Subcutaneous adipose tissue (tissue), 4 donors: Measurements from ENCODE around the gene CEP170. TPM values are rescaled to one million over a fixed set of nuclear protein-coding genes. Genes with fewer than 3 reads are reported as not detected.

Experiments used
- CTCF ChIP-seq: fragments of 450-650 bp; IDR thresholded peaks from one replicate; pipeline ENCODE4 v1.5.1; 2016; ENCODE audit warnings: low read depth, mild to moderate bottlenecking, control low read depth, antibody characterized with exemption, moderate library complexity
- total RNA-seq, 4 donors: library from RNA; depleted of rRNA; stranded (reverse); fragments of >200 nt; gene quantifications; one replicate each; pipeline ENCODE4 v1.1.0, GENCODE V29; 2016

The CEP170 gene
- total RNA-seq, 4 donors from 2014 or later, result 49.7 to 136 (median 64.0) TPM

DNA sequence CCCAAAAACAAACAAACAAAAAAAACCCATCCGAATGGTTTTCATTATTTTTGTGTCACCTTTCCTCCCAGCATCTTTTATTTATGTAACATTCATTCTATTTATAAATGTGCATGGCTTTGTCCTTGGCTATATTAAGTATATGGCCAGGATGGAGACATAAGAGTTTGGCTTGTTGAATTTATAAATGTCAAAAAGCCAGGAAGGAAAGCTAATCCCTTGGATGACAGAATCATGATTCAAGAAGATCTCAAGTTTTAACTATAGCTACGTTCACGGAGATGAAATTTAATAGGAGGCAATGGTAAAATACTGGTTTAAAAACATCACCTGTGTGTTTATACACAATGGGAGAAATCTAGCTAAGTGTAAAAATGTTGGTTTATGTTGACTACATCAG is 5.0 kb downstream of the CEP170 start:
- TF ChIP-seq CTCF, result no peak

DNA sequence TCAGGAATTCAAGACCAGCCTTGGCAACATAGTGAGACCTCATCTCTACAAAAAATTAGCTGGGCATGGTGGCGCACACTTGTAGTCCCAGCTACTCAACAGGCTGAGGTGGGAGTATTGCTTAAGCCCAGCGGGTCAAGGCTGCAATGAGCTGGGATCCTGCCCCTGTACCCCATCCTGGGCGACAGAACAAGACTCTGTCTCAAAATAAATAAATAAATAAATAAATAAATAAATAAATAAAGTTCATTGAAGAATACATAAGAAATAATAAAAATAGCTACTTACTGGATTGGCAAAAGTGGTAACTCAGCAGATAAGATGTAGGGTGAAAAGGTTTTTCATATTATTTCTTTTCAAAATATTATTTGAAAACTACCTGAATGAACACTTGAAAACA is 5.9 kb downstream of the CEP170 start:
- no peak for TF ChIP-seq CTCF

DNA sequence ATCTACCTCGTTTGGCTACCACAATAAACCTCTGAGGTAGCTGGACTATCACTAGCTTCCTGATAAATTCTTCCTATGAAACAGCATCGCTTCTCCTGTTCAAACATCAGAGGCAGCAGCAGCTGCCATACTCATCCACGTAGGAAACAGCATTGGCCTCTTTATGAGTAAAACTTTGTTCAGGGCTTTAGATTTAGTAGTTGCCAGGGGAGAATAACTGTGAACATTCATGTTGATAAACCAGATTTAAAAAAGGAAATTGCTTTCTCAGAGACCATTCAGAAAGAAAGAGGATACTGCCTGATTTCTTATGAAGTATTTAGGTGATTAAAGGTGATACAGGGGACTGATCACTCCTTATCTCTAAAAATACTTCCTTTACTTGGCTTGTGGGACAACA is 7.2 kb downstream of the CEP170 start:
- TF ChIP-seq CTCF, result no peak

- no peak for TF ChIP-seq CTCF
These were observed 8.2 kb downstream of the CEP170 start for GRCh38 chr1:243246916-243247315.

DNA sequence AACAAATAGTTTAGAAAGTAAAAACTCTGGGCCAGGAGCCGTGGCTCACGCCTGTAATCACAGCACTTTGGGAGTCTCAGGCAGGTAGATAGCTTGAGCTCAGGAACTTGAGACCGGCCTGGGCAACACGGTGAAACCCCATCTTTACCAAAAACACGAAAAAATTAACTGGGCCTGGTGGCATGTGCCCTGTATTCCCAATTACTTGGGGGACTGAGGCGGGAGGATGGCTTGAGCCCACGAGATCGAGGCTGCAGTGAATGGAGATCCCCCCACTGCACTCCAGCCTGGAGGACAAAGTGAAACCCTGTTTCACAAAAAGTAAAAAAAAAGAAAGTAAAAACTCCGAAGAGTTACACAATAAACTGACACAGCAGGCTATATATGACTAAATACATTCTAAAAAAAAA is 10.6 kb downstream of the CEP170 start:
- TF ChIP-seq CTCF, result no peak

DNA sequence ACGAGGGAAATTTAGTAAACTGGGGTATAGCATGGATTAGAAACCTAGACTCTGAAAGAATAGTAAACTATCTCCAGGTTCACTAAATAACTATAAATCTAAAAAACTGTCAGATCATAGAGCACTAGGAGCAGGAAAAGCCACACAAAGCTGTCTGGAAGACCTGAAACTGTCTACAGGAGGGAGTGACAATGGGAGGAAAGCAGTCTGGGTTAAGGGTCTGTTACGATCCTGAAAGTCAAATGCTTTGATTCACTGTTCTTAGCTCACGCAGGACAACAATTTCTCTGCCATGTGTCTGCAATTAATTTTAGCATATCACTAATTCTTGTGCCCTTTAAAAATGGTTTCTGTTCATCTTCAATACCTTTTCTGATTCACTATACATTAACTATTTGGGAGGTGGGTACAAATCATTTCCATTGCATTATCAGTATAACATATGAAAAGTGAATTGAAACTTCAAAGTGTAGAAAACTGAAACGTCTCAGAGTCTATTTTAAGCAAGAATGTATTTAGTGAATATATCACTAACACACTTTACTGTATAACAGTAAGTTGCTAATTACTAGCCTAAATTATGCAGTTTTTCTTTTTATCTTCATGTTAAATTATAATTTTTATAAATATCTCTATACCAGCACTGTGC is 18.4 kb downstream of the CEP170 start:
- TF ChIP-seq CTCF, result no peak

DNA sequence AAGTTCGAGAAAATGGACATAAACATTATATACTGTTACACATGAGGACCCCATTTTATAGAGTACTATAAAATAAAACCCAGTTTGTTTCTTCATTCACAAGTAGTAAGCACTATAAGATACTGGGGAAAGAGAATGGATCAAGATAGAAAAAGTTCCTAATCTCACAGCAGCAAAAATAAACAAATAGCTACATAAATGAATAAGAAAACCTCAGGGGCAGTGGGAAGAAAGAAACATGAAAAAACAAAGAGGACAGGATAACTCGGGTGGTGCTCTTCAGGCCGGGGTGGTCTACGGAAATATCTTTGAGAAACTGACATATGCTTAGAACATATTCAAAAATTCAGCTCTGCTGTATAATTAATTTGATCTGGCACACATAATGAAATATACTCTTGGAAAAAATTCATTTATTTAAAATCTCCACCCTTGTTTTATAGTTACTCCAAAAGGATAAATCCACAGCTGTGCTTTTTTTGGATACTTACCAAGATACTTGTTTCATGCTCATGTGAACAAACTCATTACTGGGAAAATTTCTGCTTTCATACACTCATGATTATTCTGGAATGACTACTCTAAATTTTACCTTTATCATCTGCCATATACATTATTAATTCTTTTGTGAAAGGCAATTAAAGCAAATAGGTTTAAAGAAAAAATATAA is 20.0 kb downstream of the CEP170 start:
- TF ChIP-seq CTCF, result no peak
